ENCODE data around the gene ARMC7. TPM values are rescaled to one million over a fixed set of nuclear protein-coding genes. Genes with fewer than 3 reads are reported as not detected.

ARMC7 gene
- total RNA-seq: 2.9 and 5.3 TPM in 2 replicates

GRCh38 chr17:75109407-75110233 lies at the start of gene ARMC7:
TSS of gene ARMC7 (plus strand) at chr17:75109969. CDS start at chr17:75110289, 320 bp downstream.

GRCh38 chr17:75087558-75088453 lies 22.0 kb upstream of the ARMC7 start, which contains the start of gene SLC16A5:
TSS of gene SLC16A5 (plus strand) at chr17:75087954. CDS start at chr17:75093637, 5,683 bp downstream.

GRCh38 chr17:75131278-75132017 lies 21.7 kb downstream of the ARMC7 start, which contains the start of gene NT5C:
TSS of gene NT5C (minus strand) at chr17:75131742. CDS start at chr17:75131707, 35 bp downstream.

GRCh38 chr17:75154195-75155106 lies 44.7 kb downstream of the ARMC7 start, which contains the start of gene JPT1:
TSS of gene JPT1 (minus strand) at chr17:75154512. CDS start at chr17:75154397, 115 bp downstream.

Other genes with a start within 250 kb of the ARMC7 start
- gene FDXR, start 237.0 kb upstream of the ARMC7 start, total RNA-seq: 42.2 and 121 TPM in 2 replicates
- not detected in 2 replicates for gene FADS6, start 216.3 kb upstream of the ARMC7 start, total RNA-seq
- gene USH1G, start 186.7 kb upstream of the ARMC7 start, total RNA-seq: under 0.01 TPM in 2 replicates
- not detected in 2 replicates for gene OTOP2, start 185.7 kb upstream of the ARMC7 start, total RNA-seq
- not detected in 2 replicates for gene OTOP3, start 174.1 kb upstream of the ARMC7 start, total RNA-seq
- 0.29 and 0.66 TPM in 2 replicates for gene HID1, start 137.2 kb upstream of the ARMC7 start, total RNA-seq
- gene CDR2L, start 122.3 kb upstream of the ARMC7 start, total RNA-seq: 12.7 and 21.2 TPM in 2 replicates
- 22.8 and 46.1 TPM in 2 replicates for gene MRPL58, start 97.3 kb upstream of the ARMC7 start, total RNA-seq
- 279 and 530 TPM in 2 replicates for gene ATP5PD, start 63.0 kb upstream of the ARMC7 start, total RNA-seq
- 20.5 and 27.3 TPM in 2 replicates for gene KCTD2, start 62.7 kb upstream of the ARMC7 start, total RNA-seq
- 9.2 and 27.8 TPM in 2 replicates for gene SLC16A5, start 22.0 kb upstream of the ARMC7 start, total RNA-seq
- gene NT5C, start 21.8 kb downstream of the ARMC7 start, total RNA-seq: 32.1 and 80.4 TPM in 2 replicates
- gene JPT1, start 44.5 kb downstream of the ARMC7 start, total RNA-seq: 55.7 and 168 TPM in 2 replicates
- 113 and 134 TPM in 2 replicates for gene SUMO2, start 73.0 kb downstream of the ARMC7 start, total RNA-seq
- gene NUP85, start 95.7 kb downstream of the ARMC7 start, total RNA-seq: 18.9 and 35.2 TPM in 2 replicates
- 16.9 and 18.5 TPM in 2 replicates for gene GGA3, start 151.6 kb downstream of the ARMC7 start, total RNA-seq
- gene MRPS7, start 151.9 kb downstream of the ARMC7 start, total RNA-seq: 41.2 and 49.6 TPM in 2 replicates
- gene MIF4GD, start 161.3 kb downstream of the ARMC7 start, total RNA-seq: 5.8 and 6.9 TPM in 2 replicates
- gene SLC25A19, start 179.5 kb downstream of the ARMC7 start, total RNA-seq: 5.3 and 5.5 TPM in 2 replicates